ENCODE results near the gene ERF. TPM values are rescaled to one million over a fixed set of nuclear protein-coding genes. Genes with fewer than 3 reads are reported as not detected.
A peak's percentile ranks its signal among the peaks of the same experiment; 100 is the strongest.

The ERF gene
- total RNA-seq, 2 experiments from 2014 or later = 65.5 to 66.4 TPM

DNA sequence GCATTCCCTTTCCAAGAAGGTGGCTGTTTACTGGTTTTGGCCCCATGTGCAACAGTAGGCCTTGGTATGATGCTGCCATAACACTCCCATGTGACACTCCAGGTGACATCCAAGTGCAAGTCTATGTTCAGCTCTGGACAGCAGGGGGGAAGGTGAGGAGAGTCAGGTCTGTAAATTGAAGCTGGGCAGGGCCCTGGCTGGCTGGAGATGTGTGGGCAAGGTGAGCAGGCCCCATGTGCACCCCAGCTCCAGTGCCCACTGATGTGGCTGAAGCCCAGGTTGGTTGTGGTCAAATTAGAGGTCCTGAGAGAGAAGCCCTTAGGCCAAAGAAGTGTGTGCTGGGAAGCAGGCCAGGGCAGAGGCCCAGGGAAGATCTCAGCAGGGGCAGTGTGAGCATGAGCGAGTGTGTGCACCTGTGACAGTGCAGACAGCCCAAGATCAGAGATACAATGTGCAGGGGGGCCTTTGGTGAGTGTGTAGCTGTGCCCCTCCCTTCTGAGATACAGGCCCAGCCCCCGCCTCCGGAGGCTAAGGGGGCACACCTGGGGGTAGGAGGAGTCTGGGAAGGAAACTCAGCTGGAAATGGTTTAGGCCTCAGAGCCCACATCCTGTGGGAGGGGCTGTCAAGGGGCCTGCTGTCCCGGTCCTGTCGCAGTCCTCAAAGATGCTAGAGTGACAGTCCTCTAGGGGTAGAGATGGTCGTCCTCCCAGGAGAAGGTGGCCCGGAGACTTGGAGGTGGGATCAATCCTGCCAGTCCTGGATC is 56.1 kb downstream of the ERF start:
- POLR2A ChIA-PET = interaction anchor here (0.7 kb wide), 1 partner anchor 348 kb away, joined by 10 read pairs; no protein-coding TSS in a partner anchor
- DNase-seq (peak; percentile 77), ATAC-seq (peak; percentile 65)
- CTCF ChIA-PET = interaction anchor here (0.6 to 2.1 kb wide), 5 partner anchors 16 to 148 kb away, joined by 3 to 12 read pairs (median 5); no protein-coding TSS in a partner anchor
- H3K27me3 Mint-ChIP-seq = no peaks in the 10 kb centered on the region
- peaks cover 77% of the 10 kb centered on the region for H3K4me1 Mint-ChIP-seq
- peak overlapping the region; percentile 91 for H3K27ac Mint-ChIP-seq
- H3K36me3 Mint-ChIP-seq (ENCODE audit: low read depth) = peaks cover 49% of the 10 kb centered on the region
- intact Hi-C loops (cut with DNase I, micrococcal nuclease) = loop anchor here in 1 of 2 experiments (1.0 to 5.0 kb wide), 3 partner anchors 18 to 83 kb away; partner anchors contain the start of genes DEDD2 and GSK3A
- no peaks in the 10 kb centered on the region for H3K9me3 Mint-ChIP-seq (ENCODE audit: low read depth)
- H3K4me3 Mint-ChIP-seq = peak overlapping the region; percentile 57

Other genes with a start within 250 kb of the ERF start
- 1 to 10 TPM; 1.6 to 1.7 TPM for gene GRIK5, start 184.9 kb downstream of the ERF start, total RNA-seq
- 10 to 100 TPM; 10.7 to 14.8 TPM for gene ZNF574, start 179.0 kb downstream of the ERF start, total RNA-seq
- 10 to 100 TPM; 43.6 to 62.8 TPM for gene POU2F2, start 122.7 kb downstream of the ERF start, total RNA-seq
- 10 to 100 TPM; 25.9 to 27.3 TPM for gene DEDD2, start 37.5 kb downstream of the ERF start, total RNA-seq
- gene ZNF526, start 34.8 kb downstream of the ERF start, total RNA-seq = 10 to 100 TPM; 11.9 to 15.2 TPM
- gene GSK3A, start 12.5 kb downstream of the ERF start, total RNA-seq = 10 to 100 TPM; 32.6 to 43.5 TPM
- gene CIC, start 14.1 kb upstream of the ERF start, total RNA-seq = 10 to 100 TPM; 62.8 to 66.3 TPM
- 1 to 10 TPM in 1 of 2 experiments, under 1 TPM in 1; 0.63 to 1.0 TPM for gene PRR19, start 47.0 kb upstream of the ERF start, total RNA-seq
- 10 to 100 TPM; 43.4 to 53.9 TPM for gene PAFAH1B3, start 47.5 kb upstream of the ERF start, total RNA-seq
- gene TMEM145, start 58.2 kb upstream of the ERF start, total RNA-seq = under 1 TPM; 0.53 to 0.69 TPM
- 1 to 10 TPM; 5.2 to 5.3 TPM for gene MEGF8, start 70.5 kb upstream of the ERF start, total RNA-seq
- gene CNFN, start 135.2 kb upstream of the ERF start, total RNA-seq = not detected
- 10 to 100 TPM; 27.8 to 32.8 TPM for gene LIPE, start 172.3 kb upstream of the ERF start, total RNA-seq
- not detected for gene CXCL17, start 187.8 kb upstream of the ERF start, total RNA-seq